ENCODE results near the gene IL22.

The IL22 gene, protein sequence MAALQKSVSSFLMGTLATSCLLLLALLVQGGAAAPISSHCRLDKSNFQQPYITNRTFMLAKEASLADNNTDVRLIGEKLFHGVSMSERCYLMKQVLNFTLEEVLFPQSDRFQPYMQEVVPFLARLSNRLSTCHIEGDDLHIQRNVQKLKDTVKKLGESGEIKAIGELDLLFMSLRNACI

DNA sequence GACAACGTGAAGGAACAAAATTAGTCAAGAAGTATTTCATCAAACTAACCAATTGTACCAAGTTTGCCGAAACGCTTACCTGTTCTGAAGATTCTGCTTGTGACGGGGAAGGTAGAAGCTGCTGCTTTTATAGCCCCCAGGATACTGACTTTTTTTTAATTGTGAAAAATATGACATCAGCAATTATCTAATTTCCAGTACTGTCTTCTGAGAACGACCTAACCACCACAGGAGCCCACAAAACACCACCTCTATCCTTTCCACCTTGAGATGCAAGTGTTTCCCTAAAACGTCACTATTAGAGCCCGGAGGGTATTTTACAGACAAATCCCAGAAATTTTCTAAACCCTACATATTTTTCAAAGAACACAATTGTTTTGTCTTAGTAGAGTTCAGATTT, at the start of gene IL22:
TSS of gene IL22 (minus strand) at position 101 of the 400 bp plus-strand sequence. CDS start 156 bp downstream, outside the sequence.
- DNase-seq (ENCODE audit: low read depth) = no peak

DNA sequence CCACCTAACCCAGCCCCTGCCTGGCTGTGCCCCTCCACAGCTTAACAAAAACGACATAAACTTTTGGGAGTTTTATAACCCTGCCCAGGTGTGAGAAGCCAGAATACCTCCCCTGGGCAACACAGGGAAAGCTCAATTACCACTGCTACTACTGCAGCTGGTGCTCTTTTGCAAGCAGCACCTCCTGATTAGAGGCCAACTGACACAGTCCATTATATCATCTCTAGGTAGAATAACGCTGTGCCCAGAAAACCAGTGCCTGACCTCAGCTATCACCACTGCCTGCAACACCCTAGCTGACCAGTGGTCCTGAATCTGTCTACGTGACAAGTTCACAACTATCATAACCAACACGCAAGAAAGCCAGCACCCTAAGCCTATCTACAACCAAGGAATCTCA, 44.5 kb upstream of the IL22 start:
- no peak for DNase-seq (ENCODE audit: low read depth)

DNA sequence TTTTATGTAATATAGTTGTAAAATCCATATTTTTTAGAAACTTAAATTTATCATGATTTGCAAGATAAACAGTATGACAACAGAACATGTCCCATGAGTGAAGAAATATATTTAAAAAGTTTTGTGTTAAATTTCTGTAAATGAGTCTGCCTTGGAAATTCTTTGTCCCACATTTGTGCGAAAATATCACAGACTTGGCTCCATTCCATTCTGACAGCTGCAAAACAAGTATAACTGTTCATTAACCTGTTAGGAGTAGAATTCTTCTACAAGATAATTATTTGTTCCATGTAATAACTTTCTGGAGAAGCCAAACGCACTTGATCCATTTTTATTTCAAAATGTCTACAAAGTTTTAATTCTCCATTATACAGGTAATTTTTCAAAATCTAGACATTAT, 40.8 kb upstream of the IL22 start:
- no peak for DNase-seq (ENCODE audit: low read depth)

DNA sequence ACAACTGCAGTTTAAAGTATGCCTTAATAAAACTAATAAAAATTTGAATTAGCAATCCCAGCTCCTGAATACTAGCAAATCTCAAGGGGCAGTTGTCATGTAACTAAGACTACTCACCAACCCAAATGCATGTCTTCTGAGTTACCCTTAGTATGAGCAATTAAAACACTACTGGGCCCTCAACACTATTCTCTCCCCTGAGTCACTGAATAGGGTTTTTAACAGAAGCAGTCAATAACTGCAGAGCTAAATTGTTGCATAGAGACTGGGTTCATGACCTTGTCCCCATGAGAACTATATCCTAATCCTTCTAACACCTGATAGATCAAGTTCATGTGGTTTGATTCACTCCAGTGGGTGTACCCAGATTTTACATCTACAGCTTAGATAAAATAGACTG, 39.9 kb upstream of the IL22 start:
- no peak for DNase-seq (ENCODE audit: low read depth)

DNA sequence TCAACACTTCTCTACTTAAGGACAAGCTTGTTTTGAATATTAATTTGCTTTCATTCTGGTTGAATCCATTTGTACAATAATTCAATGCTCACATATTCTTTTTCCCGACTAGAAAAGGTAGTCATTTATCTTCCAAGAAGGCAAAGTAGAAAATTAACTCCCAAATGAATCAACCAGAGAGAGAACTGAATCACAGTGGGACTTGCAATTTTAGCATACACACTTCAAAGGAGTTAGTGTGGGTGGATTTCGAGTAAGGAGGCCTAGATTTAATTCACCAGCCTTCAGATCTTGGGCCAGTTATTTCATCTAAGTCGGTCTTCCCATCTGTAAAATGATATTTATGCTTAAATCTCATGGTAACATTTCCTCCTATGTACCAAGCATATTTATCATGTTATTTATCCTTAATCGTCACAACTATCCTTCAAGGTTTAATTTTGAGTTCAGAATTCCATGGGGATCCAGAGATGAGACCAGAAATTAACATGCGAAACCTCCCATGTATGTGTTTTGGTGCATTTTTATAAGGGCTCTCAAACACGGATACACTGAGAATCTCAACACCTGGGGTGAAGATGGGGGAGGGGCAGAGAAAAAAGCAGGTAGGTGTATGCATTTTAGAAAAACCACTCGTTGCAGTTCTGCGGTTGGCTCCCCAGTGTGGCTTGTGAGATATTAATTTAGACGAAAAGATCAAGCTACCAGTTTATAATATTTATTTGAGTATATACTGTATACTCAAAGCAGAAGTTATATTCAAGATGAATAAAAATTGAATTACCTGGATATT, 38.9 kb upstream of the IL22 start:
- DNase-seq (ENCODE audit: low read depth) = no peak

DNA sequence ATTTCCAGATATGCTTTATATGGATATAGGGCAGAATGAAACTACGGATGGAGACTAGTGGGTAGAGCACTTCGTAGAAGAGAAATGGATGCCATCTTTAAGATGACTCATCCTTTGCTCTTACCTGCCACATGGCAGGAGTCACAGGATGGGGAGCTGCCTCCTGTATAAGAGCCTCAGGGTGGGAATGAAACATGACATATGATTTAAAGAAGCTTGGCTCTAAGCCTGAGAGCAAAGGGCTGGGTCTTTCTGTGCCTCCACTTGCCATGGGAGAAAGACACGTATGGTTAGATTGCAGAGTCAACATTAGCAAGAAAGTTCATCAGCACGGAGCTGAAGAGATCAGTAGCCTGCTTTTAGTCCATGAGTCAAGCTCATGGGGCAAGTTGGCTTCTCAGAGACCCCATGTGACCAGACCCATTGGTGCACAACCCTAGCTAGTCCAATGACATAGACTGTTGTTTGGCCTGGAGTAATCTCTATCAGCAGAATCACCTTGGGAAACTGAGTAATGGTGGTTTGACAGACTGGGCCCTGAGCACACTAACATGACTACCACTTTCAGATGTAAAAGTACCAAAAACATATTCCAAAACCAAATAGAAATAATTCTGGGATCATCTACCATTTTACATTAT, 38.1 kb upstream of the IL22 start:
- DNase-seq (ENCODE audit: low read depth) = no peak

DNA sequence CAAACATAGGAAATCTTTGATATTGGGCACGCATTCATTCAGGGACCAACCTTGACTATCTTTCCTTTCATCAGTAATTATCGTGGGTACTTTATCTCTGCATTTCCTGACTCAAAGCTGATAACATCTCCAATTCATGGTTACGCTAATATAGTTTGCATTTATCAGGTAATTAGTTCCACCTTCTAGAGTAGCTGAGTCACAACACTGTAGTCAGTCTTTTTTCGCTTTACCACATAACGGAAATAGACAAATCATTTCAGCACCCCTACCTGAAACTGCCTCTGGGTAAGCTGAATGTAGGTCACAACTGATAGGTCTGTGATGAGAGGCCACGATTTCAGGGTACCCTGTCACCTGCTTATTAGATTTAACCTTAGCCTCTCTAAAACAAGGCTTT, 36.7 kb upstream of the IL22 start:
- DNase-seq (ENCODE audit: low read depth) = no peak

DNA sequence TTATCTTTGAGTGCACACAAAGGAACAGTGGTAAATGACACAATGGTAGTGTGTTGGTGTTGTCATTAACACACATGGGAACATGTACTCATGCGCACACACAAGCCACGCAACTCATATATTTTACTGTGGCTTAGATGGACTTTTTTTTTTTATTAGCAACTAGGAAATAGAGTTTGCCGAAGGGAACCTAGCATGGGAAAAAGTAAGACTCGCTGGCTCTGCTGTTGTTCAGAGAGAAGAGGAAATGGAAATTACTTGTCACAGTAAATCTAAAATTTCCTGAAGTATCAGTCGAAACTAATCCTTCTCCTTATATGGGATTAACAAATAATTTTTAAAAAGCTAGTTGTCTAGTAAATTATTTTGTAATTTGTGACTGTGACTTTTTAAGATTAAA, 33.7 kb upstream of the IL22 start:
- DNase-seq (ENCODE audit: low read depth) = no peak

DNA sequence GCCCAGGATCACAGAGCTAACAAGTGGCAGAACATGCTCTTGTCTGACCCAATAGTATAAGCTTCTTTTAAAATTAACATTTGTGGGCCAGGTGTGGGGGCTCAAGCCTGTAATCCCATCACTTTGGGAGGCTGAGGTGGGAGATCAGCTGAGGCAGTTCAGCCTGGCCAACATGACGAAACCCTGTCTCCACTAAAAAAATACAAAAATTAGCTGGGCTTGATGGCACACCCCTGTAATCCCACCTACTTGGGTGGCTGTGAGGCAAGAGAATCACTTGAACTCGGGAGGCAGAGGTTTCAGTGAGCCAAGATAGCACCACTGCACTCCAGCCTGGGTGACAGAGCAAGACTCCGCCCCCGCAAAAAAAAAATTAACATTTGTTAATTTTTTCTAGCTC, 33.0 kb upstream of the IL22 start:
- no peak for DNase-seq (ENCODE audit: low read depth)

DNA sequence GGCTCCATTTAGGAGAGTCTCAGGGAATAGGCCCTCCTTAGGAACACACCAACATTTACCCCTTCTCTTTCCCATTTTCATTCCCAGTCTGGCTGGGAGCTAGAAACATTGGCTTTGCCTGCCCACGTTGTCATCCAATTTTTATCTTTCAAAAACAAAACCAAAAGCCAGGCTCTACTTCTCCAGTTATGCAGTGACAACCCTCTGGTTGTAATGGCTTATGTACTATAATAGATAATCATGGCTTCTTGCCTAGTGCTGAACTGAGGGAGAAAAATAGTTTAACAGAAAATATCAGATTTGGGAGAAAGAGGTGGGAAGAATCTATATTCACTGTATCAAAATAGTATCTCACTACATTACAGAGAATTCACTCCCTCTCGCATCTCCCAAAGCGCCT, 32.1 kb upstream of the IL22 start:
- no peak for DNase-seq (ENCODE audit: low read depth)

DNA sequence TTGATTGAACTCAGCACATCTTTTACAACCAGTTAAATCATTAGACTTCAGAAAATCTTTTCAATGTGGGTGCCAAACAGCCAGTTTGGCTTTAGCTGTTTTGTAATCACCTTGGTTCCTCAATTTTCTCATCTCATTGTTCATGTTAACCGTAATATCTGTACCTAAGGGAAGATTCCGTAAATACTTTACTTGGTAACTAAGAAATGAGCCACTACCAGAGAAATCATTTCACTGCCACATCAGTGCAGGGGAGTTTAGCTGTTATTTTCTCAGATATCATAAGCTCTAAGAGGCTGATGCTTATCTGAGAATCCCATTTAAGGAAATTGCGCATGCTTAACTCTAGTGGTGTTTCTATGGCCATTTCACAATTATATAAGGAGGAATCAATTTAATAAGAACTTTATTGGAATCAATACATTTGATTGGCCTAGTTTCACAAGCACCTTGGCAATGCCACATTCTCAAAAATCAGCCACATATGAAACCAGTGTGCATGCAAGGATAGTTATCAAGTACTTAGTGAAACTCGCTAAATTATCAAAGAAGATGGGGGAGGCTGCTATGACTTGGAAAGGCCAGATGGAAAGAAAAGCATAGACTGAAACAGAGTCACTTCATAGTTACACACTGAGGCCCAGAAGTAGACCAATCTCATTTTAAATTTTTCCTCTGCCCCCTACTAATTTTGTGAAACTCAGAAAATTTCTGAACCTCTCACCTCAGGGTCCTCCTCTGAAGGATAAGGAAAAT, 28.1 kb upstream of the IL22 start:
- no peak for DNase-seq (ENCODE audit: low read depth)

DNA sequence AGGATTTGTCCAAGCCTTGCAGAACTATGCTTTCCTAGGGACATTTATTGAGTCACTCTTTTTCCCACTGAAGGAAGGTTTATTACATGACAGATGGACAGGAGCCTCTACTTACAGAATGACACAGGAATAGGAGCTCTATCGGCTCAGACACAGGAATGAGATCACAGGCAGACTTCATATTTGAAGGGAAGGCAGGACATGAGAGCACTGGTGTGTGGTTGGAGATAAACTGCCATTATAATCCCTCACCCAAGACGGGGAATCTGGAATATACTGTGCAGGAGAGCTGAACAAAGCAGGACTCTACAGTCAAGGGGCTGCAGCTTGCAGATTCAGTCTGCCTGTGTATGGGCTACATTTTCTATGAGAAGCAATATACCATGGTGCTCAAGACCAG, 26.8 kb upstream of the IL22 start:
- DNase-seq (ENCODE audit: low read depth) = no peak

DNA sequence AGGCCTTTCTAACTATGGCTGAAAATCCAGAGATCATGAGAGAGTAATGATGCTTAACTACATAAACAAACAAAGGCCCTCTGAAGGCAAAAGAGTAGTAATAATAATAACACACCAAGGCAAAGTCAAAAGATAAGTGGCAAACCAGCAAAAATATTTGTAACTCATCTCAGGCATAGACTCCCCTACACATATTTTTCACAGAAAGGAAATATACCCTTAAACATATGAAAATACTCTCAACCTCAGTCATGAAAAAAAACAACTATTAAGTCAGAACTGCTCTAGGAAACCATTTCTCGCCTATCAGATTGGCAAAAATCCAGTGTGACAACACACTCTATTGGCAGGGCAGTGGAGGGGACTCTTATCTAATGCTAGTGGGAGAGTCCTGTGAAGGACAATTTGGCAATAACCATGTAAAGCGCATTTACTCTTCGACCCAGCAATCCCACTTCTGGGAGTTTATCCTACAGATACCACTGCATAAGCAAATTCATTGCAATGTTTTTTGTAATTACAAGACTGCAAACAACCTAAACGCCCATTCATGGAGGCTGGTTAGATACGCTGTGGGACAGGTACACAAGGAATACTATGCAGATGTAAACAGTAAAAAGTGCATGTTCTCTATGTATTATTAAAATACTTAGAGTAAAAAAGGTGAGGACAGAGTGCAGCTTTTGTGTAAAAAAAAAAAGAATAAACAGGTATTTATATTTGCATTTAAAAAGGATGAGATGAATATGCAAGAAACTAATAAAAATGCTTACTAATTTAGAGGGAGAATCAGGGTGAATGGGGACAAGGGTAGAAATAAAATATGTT, 26.0 kb upstream of the IL22 start:
- no peak for DNase-seq (ENCODE audit: low read depth)

DNA sequence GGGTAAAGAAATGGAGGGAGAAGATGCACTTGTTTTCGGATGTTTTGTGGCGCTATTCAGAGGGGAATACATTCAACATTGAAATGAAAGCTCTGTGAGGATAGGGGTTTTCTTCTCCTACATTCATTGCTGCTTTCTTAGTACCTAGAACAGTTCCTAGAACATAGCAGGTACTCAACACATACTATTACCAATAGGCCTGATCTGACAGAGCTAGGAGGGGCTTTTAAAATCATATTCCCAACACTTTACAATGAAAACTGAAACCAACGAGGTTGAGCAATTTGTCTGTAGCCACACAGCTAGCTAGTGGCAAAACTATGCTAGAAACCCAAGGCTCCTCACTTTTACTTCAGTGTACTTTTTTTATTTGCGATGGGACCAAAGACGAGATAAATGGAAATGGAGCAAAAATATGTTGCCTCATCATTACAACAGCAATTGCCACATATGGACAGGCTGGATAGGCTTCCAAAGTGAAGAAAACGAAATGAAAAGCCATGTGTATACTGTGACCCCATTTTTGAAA, 23.1 kb upstream of the IL22 start:
- no peak for DNase-seq (ENCODE audit: low read depth)

DNA sequence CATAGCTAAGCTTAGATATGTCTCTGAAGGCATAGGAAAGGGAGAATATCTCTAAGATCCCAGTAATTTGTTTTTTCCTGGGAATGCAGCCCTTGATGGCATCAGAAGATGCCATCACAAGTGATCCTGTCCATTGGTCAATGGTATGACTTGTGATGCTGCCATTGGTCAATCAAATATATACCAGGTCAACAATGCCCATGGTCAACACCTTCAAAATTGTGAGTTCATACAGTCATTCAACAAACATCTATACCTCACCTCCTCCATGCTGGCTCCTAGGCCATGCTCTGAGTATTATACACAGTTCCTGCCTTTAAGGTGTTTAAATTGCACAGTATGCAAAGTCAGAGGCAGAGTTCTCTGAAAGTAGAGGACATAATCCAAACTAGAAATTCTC, 19.3 kb upstream of the IL22 start:
- DNase-seq (ENCODE audit: low read depth) = no peak

DNA sequence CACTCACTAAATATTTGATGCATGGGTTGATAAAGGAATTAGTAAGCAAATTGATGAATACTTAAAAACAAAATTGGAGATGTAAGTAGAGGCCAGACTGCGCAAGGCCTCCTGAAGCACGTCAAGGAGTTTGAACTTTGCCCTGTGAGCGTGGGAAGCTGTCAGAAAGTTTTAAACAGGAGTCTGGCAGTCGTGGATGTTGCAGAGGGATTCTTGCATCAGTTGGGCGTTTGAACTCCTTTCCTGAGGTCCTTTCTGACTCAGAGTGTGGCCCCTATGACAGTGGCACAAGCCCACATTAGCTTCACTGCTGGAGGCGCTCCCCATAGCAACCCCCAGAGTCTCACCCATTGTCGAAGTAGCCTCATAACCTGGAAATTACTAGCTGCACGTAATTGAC, 17.9 kb upstream of the IL22 start:
- DNase-seq (ENCODE audit: low read depth) = peak; percentile 36

DNA sequence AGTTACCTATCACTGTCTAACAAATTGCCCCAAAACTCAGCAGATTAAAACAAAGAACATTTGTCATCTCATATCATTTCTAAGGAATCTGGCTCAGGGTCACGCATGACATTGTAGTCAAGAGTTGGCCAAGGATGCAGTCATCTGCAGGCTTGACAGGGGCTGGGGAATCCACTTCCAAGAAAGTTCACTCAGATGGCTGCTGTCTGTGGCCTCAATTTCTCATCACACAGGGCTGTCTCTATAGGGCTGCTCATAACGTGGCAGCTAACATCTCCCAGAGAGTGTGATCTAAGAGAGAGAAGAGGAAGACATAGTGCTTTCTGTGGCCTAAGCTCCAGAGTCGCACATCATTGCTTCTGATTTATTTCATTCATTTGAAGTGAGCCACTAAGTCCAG, 17.0 kb upstream of the IL22 start:
- no peak for DNase-seq (ENCODE audit: low read depth)

DNA sequence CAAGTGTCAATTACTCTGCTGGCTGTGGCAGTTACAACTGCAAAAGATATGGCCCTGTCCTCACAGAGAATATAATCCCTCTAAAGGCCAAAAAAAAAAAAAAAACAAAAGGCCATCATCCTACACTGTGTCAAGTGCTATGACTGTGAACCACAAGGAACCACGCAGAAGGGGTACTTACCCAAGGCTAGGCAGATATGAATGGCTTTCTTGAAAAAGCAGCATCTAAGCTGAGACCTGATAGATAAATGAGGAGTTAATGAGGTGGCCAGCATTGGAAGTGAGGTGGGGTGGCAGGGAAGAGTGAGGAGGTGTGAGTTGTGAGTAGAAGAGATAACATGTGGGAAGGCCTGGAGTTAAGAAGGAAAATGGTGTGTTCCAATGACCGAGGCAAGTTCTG, 16.4 kb upstream of the IL22 start:
- no peak for DNase-seq (ENCODE audit: low read depth)

DNA sequence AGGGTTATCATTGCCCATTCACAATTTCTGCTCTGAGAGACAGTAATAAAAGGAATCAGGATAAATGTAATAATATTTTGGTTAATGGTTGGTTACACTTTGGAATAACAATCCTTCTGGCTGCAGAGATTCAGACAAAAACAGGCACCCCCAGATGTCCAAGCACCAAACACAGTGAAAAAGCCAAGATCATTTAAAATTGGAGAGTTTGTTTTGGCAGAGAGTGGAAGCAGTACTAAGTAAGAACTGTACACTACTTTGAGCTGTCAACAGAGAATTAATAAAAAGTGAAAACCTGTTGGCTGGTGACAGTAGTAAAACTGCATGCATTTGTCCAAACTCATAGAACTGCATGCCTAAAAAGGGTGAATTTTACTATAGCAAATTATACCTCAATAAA, 15.6 kb upstream of the IL22 start:
- DNase-seq (ENCODE audit: low read depth) = no peak

DNA sequence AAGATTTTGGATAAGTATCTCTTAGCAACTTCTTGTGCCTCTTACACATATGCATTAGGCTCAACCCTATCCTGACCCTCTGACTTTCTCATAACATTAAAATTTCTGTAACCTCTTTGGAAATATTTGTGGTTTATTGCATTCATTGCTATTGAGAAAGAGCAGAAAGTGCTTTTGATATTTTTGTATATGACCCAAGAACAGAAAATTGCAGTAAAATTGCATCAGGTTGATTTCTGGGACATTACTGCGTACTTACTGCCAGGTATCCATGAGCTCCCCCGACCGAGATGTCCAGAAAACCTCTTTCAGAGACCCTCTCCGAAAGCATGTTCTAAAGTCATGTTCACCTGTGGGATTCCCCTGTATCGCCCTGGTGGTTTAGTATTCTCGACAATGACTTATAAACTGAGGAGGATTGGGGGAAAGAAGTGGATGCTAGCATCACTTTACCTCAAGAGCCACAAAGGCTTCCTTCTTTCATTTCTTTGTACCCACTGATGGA, 14.5 kb upstream of the IL22 start:
- peak; percentile 83 for DNase-seq (ENCODE audit: low read depth)

DNA sequence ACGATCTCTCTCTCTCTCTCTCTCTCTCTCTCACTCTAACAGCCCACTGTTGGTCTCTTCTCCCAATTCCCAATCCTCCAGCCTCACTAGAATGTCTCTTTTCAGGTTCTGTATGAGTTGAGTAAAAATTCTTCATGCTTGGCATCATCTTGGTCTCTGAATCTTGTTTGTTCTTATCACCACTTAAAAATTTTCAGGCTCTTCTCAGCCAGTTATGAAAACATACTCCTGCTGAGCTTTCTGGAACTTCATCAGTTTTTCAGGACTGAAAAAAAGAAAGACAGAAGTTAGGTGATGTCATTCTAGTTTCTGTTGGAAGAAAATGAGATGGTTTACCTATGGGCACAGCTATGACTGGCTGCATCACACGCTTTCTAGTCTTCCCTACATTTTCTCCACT, 11.5 kb upstream of the IL22 start:
- DNase-seq (ENCODE audit: low read depth) = no peak

All from fibroblast of the conjunctiva (primary cell).